HEK293T (cell line): ENCODE data around the gene SYMPK.

ENCODE experiments used
- ARNT ChIP-seq: fragments of 450-650 bp; IDR thresholded peaks from 2 replicates; pipeline ENCODE4 v1.6.1; 2017; ENCODE audit warnings: mild to moderate bottlenecking
- BHLHE40 ChIP-seq: fragments of 450-650 bp; IDR thresholded peaks from 2 replicates; pipeline ENCODE4 v1.6.1; 2016; ENCODE audit warnings: mild to moderate bottlenecking, moderate library complexity, borderline replicate concordance
- FOXA1 ChIP-seq: fragments of 450-650 bp; IDR thresholded peaks from 2 replicates; pipeline ENCODE4 v1.6.1; 2016; ENCODE audit warnings: mild to moderate bottlenecking
- FOXK2 ChIP-seq: fragments of 450-650 bp; IDR thresholded peaks from 2 replicates; pipeline ENCODE4 v1.6.1; 2016; ENCODE audit warnings: mild to moderate bottlenecking
- FOXM1 ChIP-seq: fragments of 450-650 bp; IDR thresholded peaks from 2 replicates; pipeline ENCODE4 v1.6.1; 2017; ENCODE audit warnings: mild to moderate bottlenecking, borderline replicate concordance
- HDGF ChIP-seq: fragments of 450-650 bp; IDR thresholded peaks from 2 replicates; pipeline ENCODE4 v1.6.1; 2017; ENCODE audit warnings: antibody characterized with exemption, borderline replicate concordance
- NFRKB ChIP-seq: fragments of 450-650 bp; IDR thresholded peaks from 2 replicates; pipeline ENCODE4 v1.6.1; 2016; ENCODE audit warnings: mild to moderate bottlenecking, moderate library complexity
- SP1 ChIP-seq: fragments of 450-650 bp; IDR thresholded peaks from 2 replicates; pipeline ENCODE4 v1.6.1; 2017
- SUZ12 ChIP-seq: fragments of 450-650 bp; IDR thresholded peaks from 2 replicates; pipeline ENCODE4 v1.6.1; 2016; ENCODE audit warnings: mild to moderate bottlenecking
- TARDBP ChIP-seq: fragments of 450-650 bp; IDR thresholded peaks from 2 replicates; pipeline ENCODE4 v1.6.1; 2016
- TF ChIP-seq, protein P1 (sequence below): fragments of 450-650 bp; IDR thresholded peaks from 2 replicates; pipeline ENCODE4 v1.6.1; 2016

DNA sequence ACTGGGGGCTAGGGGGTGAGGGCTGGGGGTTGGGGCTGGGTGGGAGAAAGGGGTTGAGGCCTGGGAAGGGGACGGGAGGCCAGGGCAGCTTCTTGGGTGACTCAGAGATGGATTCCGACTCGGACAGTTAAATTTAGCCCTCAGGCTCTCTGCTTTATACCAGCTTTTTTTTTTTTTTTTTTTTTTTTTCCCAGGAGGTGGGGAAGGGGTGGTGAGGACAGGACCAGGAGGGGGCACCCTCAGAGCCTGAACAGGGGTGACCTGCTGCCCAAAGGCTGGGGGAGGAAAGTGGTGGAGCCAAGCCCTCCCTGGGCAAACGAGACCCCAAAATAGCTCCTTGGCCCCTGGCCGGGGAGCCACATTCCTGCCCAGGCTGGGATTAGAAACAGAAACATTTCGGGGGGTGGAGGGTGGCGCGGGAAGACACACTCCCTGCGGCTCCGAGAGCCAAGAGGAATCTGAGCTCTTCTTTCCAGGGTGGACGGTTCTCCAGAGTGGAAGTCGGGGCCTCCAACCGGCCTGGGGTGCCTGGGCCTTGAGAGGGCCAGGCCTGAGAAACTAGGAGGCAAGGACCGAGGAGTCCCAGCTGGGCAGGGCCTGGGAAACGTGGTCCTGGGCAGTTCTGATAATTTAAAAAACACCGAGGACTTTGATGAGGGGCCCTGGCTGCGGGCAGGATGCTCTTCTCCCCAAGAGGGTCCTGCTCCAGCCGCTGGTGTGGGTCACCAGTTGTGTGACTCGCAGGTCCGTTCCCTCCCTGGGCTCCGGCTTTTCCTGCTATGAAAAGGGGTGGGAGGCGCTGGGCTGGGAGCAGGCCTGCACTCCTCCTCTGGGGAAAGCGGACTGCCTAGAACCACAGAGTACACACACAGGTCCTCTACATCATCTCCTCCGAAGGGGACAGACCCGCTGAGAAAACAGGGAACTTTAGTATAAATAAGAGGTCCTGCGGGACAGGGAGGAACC lies 79.8 kb downstream of the SYMPK start:
- no peak for TF ChIP-seq HDGF
- TF ChIP-seq FOXK2, result no peak
- TF ChIP-seq, protein P1, sequence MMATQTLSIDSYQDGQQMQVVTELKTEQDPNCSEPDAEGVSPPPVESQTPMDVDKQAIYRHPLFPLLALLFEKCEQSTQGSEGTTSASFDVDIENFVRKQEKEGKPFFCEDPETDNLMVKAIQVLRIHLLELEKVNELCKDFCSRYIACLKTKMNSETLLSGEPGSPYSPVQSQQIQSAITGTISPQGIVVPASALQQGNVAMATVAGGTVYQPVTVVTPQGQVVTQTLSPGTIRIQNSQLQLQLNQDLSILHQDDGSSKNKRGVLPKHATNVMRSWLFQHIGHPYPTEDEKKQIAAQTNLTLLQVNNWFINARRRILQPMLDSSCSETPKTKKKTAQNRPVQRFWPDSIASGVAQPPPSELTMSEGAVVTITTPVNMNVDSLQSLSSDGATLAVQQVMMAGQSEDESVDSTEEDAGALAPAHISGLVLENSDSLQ, result no peak
- TF ChIP-seq BHLHE40, result no peak
- TF ChIP-seq SP1, result no peak
- TF ChIP-seq FOXM1, result no peak
- no peak for TF ChIP-seq ARNT
- no peak for TF ChIP-seq FOXA1
- TF ChIP-seq NFRKB, result no peak
- TF ChIP-seq TARDBP, result no peak
- TF ChIP-seq SUZ12, result no peak
